Keratinocyte (primary cell): ENCODE data around the gene RASD2. TPM values are rescaled to one million over a fixed set of nuclear protein-coding genes. Genes with fewer than 3 reads are reported as not detected.

Experiments
- DNase-seq: peaks from one replicate; pipeline ENCODE4 v3.0.0-alpha.2; 2011; ENCODE audit warnings: low read depth, missing footprints, low spot score
- FAIRE-seq: peaks from 2 replicates; lab custom pipeline; 2011; peaks lifted over from hg19 to GRCh38; lab: Jason Lieb, UNC
- H2AFZ ChIP-seq: 2 replicates; pipeline ENCODE4 v1.6.0; 2012; ENCODE audit warnings: low read length, control low read depth, inconsistent platforms; ENCODE audit not compliant: control insufficient read depth
- H3K27ac ChIP-seq: 2 replicates; pipeline ENCODE4 v1.5.1; 2011; ENCODE audit warnings: low read length; ENCODE audit not compliant: control insufficient read depth, insufficient read depth
- H3K27me3 ChIP-seq: 3 replicates; pipeline ENCODE4 v1.6.0; 2011; ENCODE audit warnings: low read length; ENCODE audit not compliant: control insufficient read depth, insufficient read depth; ENCODE audit errors: extremely low read depth
- H3K36me3 ChIP-seq, 2 experiments: 2 replicates in 1 of 2; 3 replicates in 1 of 2; pipeline ENCODE4 v1.5.1; 2011; ENCODE audit warnings: low read length in 2 of 2, mild to moderate bottlenecking in 1 of 2; ENCODE audit not compliant: control insufficient read depth in 2 of 2, insufficient read depth in 2 of 2; ENCODE audit errors: extremely low read depth in 1 of 2
- H3K4me1 ChIP-seq: 3 replicates; pipeline ENCODE4 v1.5.1; 2011; ENCODE audit warnings: low read length; ENCODE audit not compliant: control insufficient read depth, insufficient read depth; ENCODE audit errors: extremely low read depth
- H3K4me2 ChIP-seq: 3 replicates; pipeline ENCODE4 v1.6.0; 2011; ENCODE audit warnings: low read depth, low read length; ENCODE audit not compliant: control insufficient read depth, insufficient read depth; ENCODE audit errors: extremely low read depth
- H3K4me3 ChIP-seq, 3 experiments: fragments of 200-600 bp in 1 of 3; sonication (generic) in 1 of 3; 2 replicates in 2 of 3; 3 replicates in 1 of 3; pipeline ENCODE4 v1.5.1; 2011 to 2016; ENCODE audit warnings: low read length in 3 of 3, mild to moderate bottlenecking in 3 of 3, control low read depth in 2 of 3, inconsistent platforms in 1 of 3, low read depth in 1 of 3, mixed read lengths in 1 of 3, mixed run types in 1 of 3, moderate library complexity in 1 of 3; ENCODE audit not compliant: control insufficient read depth in 2 of 3, insufficient read depth in 2 of 3; ENCODE audit errors: extremely low read depth in 1 of 3
- H3K79me2 ChIP-seq: 2 replicates; pipeline ENCODE4 v1.6.0; 2012; ENCODE audit warnings: low read length; ENCODE audit not compliant: control insufficient read depth, insufficient read depth
- H3K9ac ChIP-seq: 3 replicates; pipeline ENCODE4 v1.6.0; 2011; ENCODE audit warnings: low read length; ENCODE audit not compliant: control insufficient read depth, insufficient read depth; ENCODE audit errors: extremely low read depth
- H3K9me1 ChIP-seq: 3 replicates; pipeline ENCODE4 v1.6.0; 2011; ENCODE audit warnings: low read length; ENCODE audit not compliant: control insufficient read depth, insufficient read depth; ENCODE audit errors: extremely low read depth
- H3K9me3 ChIP-seq: 2 replicates; pipeline ENCODE4 v1.5.1; 2012; ENCODE audit warnings: low read depth, low read length; ENCODE audit not compliant: control insufficient read depth
- H4K20me1 ChIP-seq: 3 replicates; pipeline ENCODE4 v1.6.0; 2011; ENCODE audit warnings: low read length; ENCODE audit not compliant: control insufficient read depth, insufficient read depth; ENCODE audit errors: extremely low read depth
- CTCF ChIP-seq, 3 experiments: IDR thresholded peaks in 1 of 3; conservative IDR thresholded peaks in 1 of 3; optimal IDR thresholded peaks in 1 of 3; 2 replicates in 2 of 3; 3 replicates in 1 of 3; pipeline versions ENCODE3 to v1.5.1; 2011; ENCODE audit warnings: low read length in 3 of 3, mild to moderate bottlenecking in 3 of 3, moderate library complexity in 2 of 3, control low read depth in 1 of 3, inconsistent platforms in 1 of 3; ENCODE audit not compliant: insufficient read depth in 2 of 3; ENCODE audit errors: extremely low read depth in 1 of 3
- EZH2 ChIP-seq: IDR thresholded peaks from one replicate; pipeline ENCODE4 v1.6.1; 2012; ENCODE audit warnings: inconsistent platforms, mild to moderate bottlenecking, low read length, moderate library complexity
- dilution Hi-C: fragments of 300-500 bp; cut with MboI; formaldehyde crosslinking; loops from one replicate; pipeline ENCODE4 v1.7.0; 2020; ENCODE audit warnings: low sequenced_read_pairs; ENCODE audit not compliant: extremely low pct_ligation_motif_present
- polyA plus RNA-seq, 5 experiments: library from polyadenylated mRNA; depleted of rRNA in 3 of 5; stranded (reverse) in 3 of 5; stranded (forward) in 1 of 5; unstranded in 1 of 5; fragments of >200 nt; gene quantifications; 1 replicate in 1 of 5; 2 replicates in 3 of 5; 3 replicates in 1 of 5; pipeline versions ENCODE4 v1.2.1 to v1.2.3, GENCODE V29; 2011 to 2012; ENCODE audit warnings: missing spikeins in 2 of 5, low read depth in 1 of 5, low replicate concordance in 1 of 5

The RASD2 gene
- polyA plus RNA-seq, 1 donor (not counting 4 experiments of a cell fraction or from before 2014, with no cell fraction given), result 0.03 TPM

- H3K4me2 ChIP-seq, result no peak overlapping the region
- peaks cover 12% of the 10 kb centered on the region for H3K4me1 ChIP-seq
- TF ChIP-seq EZH2 (no peak), CTCF (optimal IDR thresholded peaks at IDR 0.05 in 1 of 3, IDR thresholded peaks at IDR 0.05 in 1 of 3, conservative IDR thresholded peaks at IDR 0.05 in 1 of 3; ENCODE audit: extremely low read depth in 1 of 3, insufficient read depth in 2 of 3, low read length in 3 of 3) (no peak)
- DNase-seq (no peak), FAIRE-seq (no peak)
- H3K9me1 ChIP-seq, result no peaks in the 10 kb centered on the region
- no peaks in the 10 kb centered on the region for H4K20me1 ChIP-seq
- no peaks in the 10 kb centered on the region for H3K36me3 ChIP-seq
- no peak overlapping the region for H3K27ac ChIP-seq
- H3K9ac ChIP-seq, result no peak overlapping the region
- H2AFZ ChIP-seq, result no peak overlapping the region
- H3K9me3 ChIP-seq, result no peaks in the 10 kb centered on the region
- no peaks in the 10 kb centered on the region for H3K27me3 ChIP-seq
- dilution Hi-C loops, result no loop called here
- no peak overlapping the region for H3K4me3 ChIP-seq
- no peaks in the 10 kb centered on the region for H3K79me2 ChIP-seq
Observed at GRCh38 chr22:35586771-35587170, 46.1 kb downstream of the RASD2 start.

- no peaks in the 10 kb centered on the region for H3K9me3 ChIP-seq
- H3K36me3 ChIP-seq, result no peaks in the 10 kb centered on the region
- H3K27ac ChIP-seq, result no peak overlapping the region
- no peak for FAIRE-seq
- TF ChIP-seq CTCF (optimal IDR thresholded peaks at IDR 0.05 in 1 of 3, IDR thresholded peaks at IDR 0.05 in 1 of 3, conservative IDR thresholded peaks at IDR 0.05 in 1 of 3; ENCODE audit: extremely low read depth in 1 of 3, insufficient read depth in 2 of 3, low read length in 3 of 3) (no peak), EZH2 (no peak)
- no peak overlapping the region for H3K4me2 ChIP-seq
- no peaks in the 10 kb centered on the region for H3K27me3 ChIP-seq
- H3K4me3 ChIP-seq, result no peak overlapping the region
- no peak for DNase-seq
- dilution Hi-C loops, result no loop called here
- H3K9ac ChIP-seq, result no peak overlapping the region
- H3K4me1 ChIP-seq, result peaks cover 12% of the 10 kb centered on the region
- H3K9me1 ChIP-seq, result no peaks in the 10 kb centered on the region
- no peaks in the 10 kb centered on the region for H4K20me1 ChIP-seq
- H2AFZ ChIP-seq, result no peak overlapping the region
- no peaks in the 10 kb centered on the region for H3K79me2 ChIP-seq
Observed at GRCh38 chr22:35587447-35587870, 46.8 kb downstream of the RASD2 start.
